HepG2 (cell line): ENCODE data around the gene MYO5A. TPM values are rescaled to one million over a fixed set of nuclear protein-coding genes. Genes with fewer than 3 reads are reported as not detected.

Experiments
- HCFC1 ChIP-seq: fragments of 150-350 bp; IDR thresholded peaks from 2 replicates; pipeline ENCODE4 v1.6.1; 2014; ENCODE audit warnings: low read depth, low read length
- KMT2B ChIP-seq: IDR thresholded peaks from 2 replicates; pipeline ENCODE4 v1.6.1; 2016; ENCODE audit warnings: missing genetic modification reagents, missing compliant biosample characterization
- MXD4 ChIP-seq: IDR thresholded peaks from 2 replicates; pipeline ENCODE4 v1.6.1; 2016; ENCODE audit warnings: mild to moderate bottlenecking, missing biosample characterization, missing genetic modification reagents
- NR2F1 ChIP-seq, 2 experiments: fragments of 450-650 bp in 1 of 2; formaldehyde crosslinking in 1 of 2; IDR thresholded peaks; 2 replicates each; pipeline versions ENCODE4 v1.5.0 to v1.6.1; 2016 to 2020; ENCODE audit warnings: mild to moderate bottlenecking in 1 of 2, missing compliant biosample characterization in 1 of 2, missing genetic modification reagents in 1 of 2, moderate library complexity in 1 of 2
- NR2F2 ChIP-seq: IDR thresholded peaks from 2 replicates; pipeline ENCODE4 v1.6.1; 2012; ENCODE audit warnings: low read depth, inconsistent platforms, borderline replicate concordance
- POGZ ChIP-seq: sonication (generic); formaldehyde crosslinking; IDR thresholded peaks from 2 replicates; pipeline ENCODE4 v1.4.0; 2020; ENCODE audit warnings: mild to moderate bottlenecking, missing genetic modification reagents
- PTBP1 ChIP-seq: fragments of 200-400 bp; formaldehyde crosslinking; IDR thresholded peaks from 2 replicates; pipeline ENCODE4 v1.6.1; 2018; ENCODE audit warnings: low read length, low read depth; ENCODE audit not compliant: poor library complexity, severe bottlenecking
- SALL1 ChIP-seq: sonication (generic); formaldehyde crosslinking; IDR thresholded peaks from 2 replicates; pipeline ENCODE4 v1.8.0; 2022; ENCODE audit warnings: mild to moderate bottlenecking, missing genetic modification reagents
- SKI ChIP-seq: fragments of 450-650 bp; IDR thresholded peaks from one replicate; pipeline ENCODE4 v1.6.1; 2018; ENCODE audit warnings: mild to moderate bottlenecking; ENCODE audit not compliant: partially characterized antibody
- SOX5 ChIP-seq: IDR thresholded peaks from 2 replicates; pipeline ENCODE4 v1.6.1; 2016; ENCODE audit warnings: borderline replicate concordance
- SP5 ChIP-seq: IDR thresholded peaks from 2 replicates; pipeline ENCODE4 v1.6.1; 2016; ENCODE audit warnings: low read depth, borderline replicate concordance
- TCF7L2 ChIP-seq: IDR thresholded peaks from 2 replicates; pipeline ENCODE4 v1.6.1; 2011; ENCODE audit warnings: mild to moderate bottlenecking, low read depth, low read length, moderate library complexity
- ZEB1 ChIP-seq: IDR thresholded peaks from 2 replicates; pipeline ENCODE4 v1.6.1; 2012; ENCODE audit warnings: mild to moderate bottlenecking, low read depth, inconsistent platforms; ENCODE audit not compliant: insufficient replicate concordance
- ZKSCAN5 ChIP-seq: sonication (generic); formaldehyde crosslinking; IDR thresholded peaks from 2 replicates; pipeline ENCODE4 v1.5.1; 2020; ENCODE audit warnings: mild to moderate bottlenecking, missing genetic modification reagents
- ZMYM3 ChIP-seq: sonication (generic); formaldehyde crosslinking; IDR thresholded peaks from 2 replicates; pipeline ENCODE4 v1.5.1; 2020; ENCODE audit warnings: mild to moderate bottlenecking, missing genetic modification reagents
- ZNF30 ChIP-seq: sonication (generic); formaldehyde crosslinking; IDR thresholded peaks from 2 replicates; pipeline ENCODE4 v1.5.0; 2020; ENCODE audit warnings: mild to moderate bottlenecking, missing genetic modification reagents
- ZNF724P ChIP-seq: sonication (generic); formaldehyde crosslinking; IDR thresholded peaks from 2 replicates; pipeline ENCODE4 v1.8.0; 2022; ENCODE audit warnings: missing genetic modification reagents, borderline replicate concordance
- ZNF816 ChIP-seq: sonication (generic); formaldehyde crosslinking; IDR thresholded peaks from 2 replicates; pipeline ENCODE4 v1.8.0; 2022; ENCODE audit warnings: missing genetic modification reagents, mild to moderate bottlenecking, borderline replicate concordance
- polyA plus RNA-seq, 8 experiments: library from polyadenylated mRNA; depleted of rRNA in 3 of 8; stranded (reverse) in 7 of 8; unstranded in 1 of 8; fragments of >200 nt; fragmentation: Illumina TruSeq in 4 of 8; extraction: Trizol in 4 of 8; gene quantifications; 2 replicates each; pipeline versions ENCODE4 v1.2.1 to v1.2.3, GENCODE V29; 2011 to 2016; ENCODE audit warnings: low read depth in 4 of 8, missing spikeins in 1 of 8, mixed read lengths in 1 of 8; ENCODE audit not compliant: insufficient read depth in 1 of 8
- total RNA-seq, 5 experiments: library from RNA; depleted of rRNA; stranded (reverse); fragments of >200 nt; fragmentation: Illumina TruSeq; extraction: Trizol; gene quantifications; 2 replicates each; pipeline ENCODE4 v1.2.3, GENCODE V29; 2016; ENCODE audit warnings: low read depth in 1 of 5
- TF ChIP-seq, protein P1 (sequence below): sonication (generic); formaldehyde crosslinking; IDR thresholded peaks from 2 replicates; pipeline ENCODE4 v1.5.1; 2020; ENCODE audit warnings: mild to moderate bottlenecking, missing genetic modification reagents, borderline replicate concordance
- TF ChIP-seq, protein P2 (sequence below): sonication (generic); formaldehyde crosslinking; IDR thresholded peaks from 2 replicates; pipeline ENCODE4 v1.5.1; 2020; ENCODE audit warnings: mild to moderate bottlenecking, missing genetic modification reagents, moderate library complexity
- TF ChIP-seq, protein P3 (sequence below): sonication (generic); formaldehyde crosslinking; IDR thresholded peaks from 2 replicates; pipeline ENCODE4 v1.4.0; 2020; ENCODE audit warnings: mild to moderate bottlenecking, low read depth, missing genetic modification reagents

MYO5A gene
- total and polyA plus RNA-seq, 2 of the 13 experiments (the other 11 are each of a cell fraction or from before 2014, with no cell fraction given), result 2.8 to 4.8 TPM

DNA sequence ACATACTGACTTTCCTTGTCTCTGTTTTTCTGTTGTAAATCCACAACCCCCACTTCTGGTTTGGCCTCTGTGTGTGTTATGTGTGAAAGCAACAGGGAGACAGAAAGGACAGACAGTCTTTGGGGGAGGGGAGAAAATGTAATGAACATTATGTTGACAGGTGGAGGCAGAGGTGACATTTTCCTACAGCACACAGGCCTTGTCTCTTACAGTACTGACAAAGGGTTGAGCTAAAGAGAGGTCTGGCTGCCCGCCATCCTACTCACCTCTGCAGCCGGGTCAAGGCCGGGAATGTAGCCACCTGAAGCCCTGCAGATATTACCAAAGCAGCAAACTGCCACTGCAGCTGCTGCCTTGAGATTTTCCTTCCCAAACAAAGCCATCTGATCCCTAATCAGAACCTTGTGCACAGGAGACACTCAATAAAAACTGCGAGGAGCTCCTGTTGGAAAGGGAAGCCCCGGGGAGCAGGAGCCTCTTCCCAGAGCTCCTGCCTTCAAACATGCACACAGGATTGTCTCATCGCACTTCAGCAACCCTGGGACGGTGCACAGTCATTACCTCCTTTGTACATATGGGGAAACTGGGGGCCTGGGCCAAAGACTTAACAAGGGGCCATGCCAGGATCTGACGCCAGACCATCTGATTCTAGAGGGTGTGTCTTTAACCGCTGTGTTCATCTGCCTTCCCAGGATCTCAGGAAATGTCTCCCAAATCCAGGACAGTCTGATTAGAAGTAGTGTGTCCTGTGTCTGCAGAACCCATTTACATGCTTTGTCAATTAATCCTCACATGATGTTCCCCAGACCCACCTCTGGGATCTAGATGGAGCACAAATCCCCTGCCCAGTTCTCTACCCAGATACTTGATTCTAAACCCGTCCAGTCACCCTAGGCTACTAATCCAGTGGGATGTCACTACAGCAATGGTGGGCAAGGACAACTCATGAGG is 247.3 kb downstream of the MYO5A start (continued):
- no peak; the same call in 1 of the 2 replicates for TF ChIP-seq ZNF816 (CRISPR knock-in tag)
- no peak for TF ChIP-seq ZNF30 (CRISPR knock-in tag)
- TF ChIP-seq SOX5 (CRISPR knock-in tag), result peak; percentile 80
- TF ChIP-seq PTBP1, result no peak
- no peak for TF ChIP-seq HCFC1
- TF ChIP-seq KMT2B (CRISPR knock-in tag), result peak; percentile 44; the same call in 1 of the 2 replicates
- peak; percentile 82 for TF ChIP-seq SALL1
- TF ChIP-seq NR2F2, result peak; percentile 87
- TF ChIP-seq SP5, result 0 out of 2 replicates have a peak, but pooled peaks have one; percentile 32
- peak; percentile 85 for TF ChIP-seq SKI
- TF ChIP-seq, protein P1, sequence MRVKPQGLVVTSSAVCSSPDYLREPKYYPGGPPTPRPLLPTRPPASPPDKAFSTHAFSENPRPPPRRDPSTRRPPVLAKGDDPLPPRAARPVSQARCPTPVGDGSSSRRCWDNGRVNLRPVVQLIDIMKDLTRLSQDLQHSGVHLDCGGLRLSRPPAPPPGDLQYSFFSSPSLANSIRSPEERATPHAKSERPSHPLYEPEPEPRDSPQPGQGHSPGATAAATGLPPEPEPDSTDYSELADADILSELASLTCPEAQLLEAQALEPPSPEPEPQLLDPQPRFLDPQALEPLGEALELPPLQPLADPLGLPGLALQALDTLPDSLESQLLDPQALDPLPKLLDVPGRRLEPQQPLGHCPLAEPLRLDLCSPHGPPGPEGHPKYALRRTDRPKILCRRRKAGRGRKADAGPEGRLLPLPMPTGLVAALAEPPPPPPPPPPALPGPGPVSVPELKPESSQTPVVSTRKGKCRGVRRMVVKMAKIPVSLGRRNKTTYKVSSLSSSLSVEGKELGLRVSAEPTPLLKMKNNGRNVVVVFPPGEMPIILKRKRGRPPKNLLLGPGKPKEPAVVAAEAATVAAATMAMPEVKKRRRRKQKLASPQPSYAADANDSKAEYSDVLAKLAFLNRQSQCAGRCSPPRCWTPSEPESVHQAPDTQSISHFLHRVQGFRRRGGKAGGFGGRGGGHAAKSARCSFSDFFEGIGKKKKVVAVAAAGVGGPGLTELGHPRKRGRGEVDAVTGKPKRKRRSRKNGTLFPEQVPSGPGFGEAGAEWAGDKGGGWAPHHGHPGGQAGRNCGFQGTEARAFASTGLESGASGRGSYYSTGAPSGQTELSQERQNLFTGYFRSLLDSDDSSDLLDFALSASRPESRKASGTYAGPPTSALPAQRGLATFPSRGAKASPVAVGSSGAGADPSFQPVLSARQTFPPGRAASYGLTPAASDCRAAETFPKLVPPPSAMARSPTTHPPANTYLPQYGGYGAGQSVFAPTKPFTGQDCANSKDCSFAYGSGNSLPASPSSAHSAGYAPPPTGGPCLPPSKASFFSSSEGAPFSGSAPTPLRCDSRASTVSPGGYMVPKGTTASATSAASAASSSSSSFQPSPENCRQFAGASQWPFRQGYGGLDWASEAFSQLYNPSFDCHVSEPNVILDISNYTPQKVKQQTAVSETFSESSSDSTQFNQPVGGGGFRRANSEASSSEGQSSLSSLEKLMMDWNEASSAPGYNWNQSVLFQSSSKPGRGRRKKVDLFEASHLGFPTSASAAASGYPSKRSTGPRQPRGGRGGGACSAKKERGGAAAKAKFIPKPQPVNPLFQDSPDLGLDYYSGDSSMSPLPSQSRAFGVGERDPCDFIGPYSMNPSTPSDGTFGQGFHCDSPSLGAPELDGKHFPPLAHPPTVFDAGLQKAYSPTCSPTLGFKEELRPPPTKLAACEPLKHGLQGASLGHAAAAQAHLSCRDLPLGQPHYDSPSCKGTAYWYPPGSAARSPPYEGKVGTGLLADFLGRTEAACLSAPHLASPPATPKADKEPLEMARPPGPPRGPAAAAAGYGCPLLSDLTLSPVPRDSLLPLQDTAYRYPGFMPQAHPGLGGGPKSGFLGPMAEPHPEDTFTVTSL, result peak; percentile 19; the same call in 1 of the 2 replicates
- peak; percentile 78 for TF ChIP-seq ZEB1
- TF ChIP-seq, protein P2, sequence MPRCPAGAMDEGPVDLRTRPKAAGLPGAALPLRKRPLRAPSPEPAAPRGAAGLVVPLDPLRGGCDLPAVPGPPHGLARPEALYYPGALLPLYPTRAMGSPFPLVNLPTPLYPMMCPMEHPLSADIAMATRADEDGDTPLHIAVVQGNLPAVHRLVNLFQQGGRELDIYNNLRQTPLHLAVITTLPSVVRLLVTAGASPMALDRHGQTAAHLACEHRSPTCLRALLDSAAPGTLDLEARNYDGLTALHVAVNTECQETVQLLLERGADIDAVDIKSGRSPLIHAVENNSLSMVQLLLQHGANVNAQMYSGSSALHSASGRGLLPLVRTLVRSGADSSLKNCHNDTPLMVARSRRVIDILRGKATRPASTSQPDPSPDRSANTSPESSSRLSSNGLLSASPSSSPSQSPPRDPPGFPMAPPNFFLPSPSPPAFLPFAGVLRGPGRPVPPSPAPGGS (CRISPR knock-in tag), result no peak
- TF ChIP-seq NR2F1 (CRISPR knock-in tag; IDR thresholded peaks at IDR 0.05), result peak; percentile 94
- no peak for TF ChIP-seq ZNF724P
- no peak for TF ChIP-seq TCF7L2
- 0 out of 2 replicates have a peak, but pooled peaks have one; percentile 19 for TF ChIP-seq POGZ (CRISPR knock-in tag)
- no peak for TF ChIP-seq ZKSCAN5 (CRISPR knock-in tag)
- TF ChIP-seq MXD4, result peak; percentile 24; the same call in 1 of the 2 replicates
- TF ChIP-seq, protein P3, sequence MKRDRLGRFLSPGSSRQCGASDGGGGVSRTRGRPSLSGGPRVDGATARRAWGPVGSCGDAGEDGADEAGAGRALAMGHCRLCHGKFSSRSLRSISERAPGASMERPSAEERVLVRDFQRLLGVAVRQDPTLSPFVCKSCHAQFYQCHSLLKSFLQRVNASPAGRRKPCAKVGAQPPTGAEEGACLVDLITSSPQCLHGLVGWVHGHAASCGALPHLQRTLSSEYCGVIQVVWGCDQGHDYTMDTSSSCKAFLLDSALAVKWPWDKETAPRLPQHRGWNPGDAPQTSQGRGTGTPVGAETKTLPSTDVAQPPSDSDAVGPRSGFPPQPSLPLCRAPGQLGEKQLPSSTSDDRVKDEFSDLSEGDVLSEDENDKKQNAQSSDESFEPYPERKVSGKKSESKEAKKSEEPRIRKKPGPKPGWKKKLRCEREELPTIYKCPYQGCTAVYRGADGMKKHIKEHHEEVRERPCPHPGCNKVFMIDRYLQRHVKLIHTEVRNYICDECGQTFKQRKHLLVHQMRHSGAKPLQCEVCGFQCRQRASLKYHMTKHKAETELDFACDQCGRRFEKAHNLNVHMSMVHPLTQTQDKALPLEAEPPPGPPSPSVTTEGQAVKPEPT, result no peak
- TF ChIP-seq ZMYM3 (CRISPR knock-in tag), result peak; percentile 54; the same call in 1 of the 2 replicates
